Panc1 (cell line): Measurements from ENCODE around the gene TMEM98.
"Not testable (repeated sequence)": the region's sequence is repeated elsewhere in the genome, so short reads cannot be mapped to it uniquely, and the experiment has no call there.

ENCODE experiments used
- CTCF ChIP-seq: fragments of 450-650 bp; IDR thresholded peaks from 2 replicates; pipeline ENCODE4 v1.5.1; 2017; ENCODE audit warnings: mild to moderate bottlenecking
- POLR2AphosphoS5 ChIP-seq: IDR thresholded peaks from 2 replicates; pipeline ENCODE4 v1.6.1; 2012; ENCODE audit warnings: mild to moderate bottlenecking, low read depth, low read length, moderate library complexity
- TCF7L2 ChIP-seq: IDR thresholded peaks from 2 replicates; pipeline ENCODE4 v1.6.1; 2011; ENCODE audit warnings: mild to moderate bottlenecking, low read depth, low read length, inconsistent platforms
- TF ChIP-seq, protein P1 (sequence below), 2 experiments: IDR thresholded peaks; 2 replicates each; pipeline ENCODE4 v1.6.1; 2011 to 2012; ENCODE audit warnings: low read depth in 2 of 2, control low read depth in 1 of 2, low read length in 1 of 2, mild to moderate bottlenecking in 1 of 2, moderate library complexity in 1 of 2; ENCODE audit not compliant: insufficient read depth in 1 of 2

DNA sequence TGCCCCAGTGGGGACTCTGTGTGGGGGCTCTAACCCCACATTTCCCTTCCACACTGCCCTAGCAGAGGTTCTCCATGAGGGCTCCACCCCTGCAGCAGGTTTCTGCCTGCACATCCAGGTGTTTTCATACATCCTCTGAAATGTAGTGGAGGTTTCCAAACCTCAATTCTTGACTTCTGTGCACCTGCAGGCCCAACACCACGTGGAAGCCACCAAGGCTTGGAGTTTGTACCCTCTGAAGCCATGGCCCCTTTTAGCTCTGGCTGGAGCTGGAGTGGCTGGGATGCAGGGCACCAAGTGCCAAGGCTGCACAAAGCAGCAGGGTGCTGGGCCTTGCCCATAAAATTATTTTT lies 59.5 kb downstream of the TMEM98 start:
- not testable (repeated sequence) for TF ChIP-seq CTCF, POLR2AphosphoS5, TCF7L2
- TF ChIP-seq, protein P1, sequence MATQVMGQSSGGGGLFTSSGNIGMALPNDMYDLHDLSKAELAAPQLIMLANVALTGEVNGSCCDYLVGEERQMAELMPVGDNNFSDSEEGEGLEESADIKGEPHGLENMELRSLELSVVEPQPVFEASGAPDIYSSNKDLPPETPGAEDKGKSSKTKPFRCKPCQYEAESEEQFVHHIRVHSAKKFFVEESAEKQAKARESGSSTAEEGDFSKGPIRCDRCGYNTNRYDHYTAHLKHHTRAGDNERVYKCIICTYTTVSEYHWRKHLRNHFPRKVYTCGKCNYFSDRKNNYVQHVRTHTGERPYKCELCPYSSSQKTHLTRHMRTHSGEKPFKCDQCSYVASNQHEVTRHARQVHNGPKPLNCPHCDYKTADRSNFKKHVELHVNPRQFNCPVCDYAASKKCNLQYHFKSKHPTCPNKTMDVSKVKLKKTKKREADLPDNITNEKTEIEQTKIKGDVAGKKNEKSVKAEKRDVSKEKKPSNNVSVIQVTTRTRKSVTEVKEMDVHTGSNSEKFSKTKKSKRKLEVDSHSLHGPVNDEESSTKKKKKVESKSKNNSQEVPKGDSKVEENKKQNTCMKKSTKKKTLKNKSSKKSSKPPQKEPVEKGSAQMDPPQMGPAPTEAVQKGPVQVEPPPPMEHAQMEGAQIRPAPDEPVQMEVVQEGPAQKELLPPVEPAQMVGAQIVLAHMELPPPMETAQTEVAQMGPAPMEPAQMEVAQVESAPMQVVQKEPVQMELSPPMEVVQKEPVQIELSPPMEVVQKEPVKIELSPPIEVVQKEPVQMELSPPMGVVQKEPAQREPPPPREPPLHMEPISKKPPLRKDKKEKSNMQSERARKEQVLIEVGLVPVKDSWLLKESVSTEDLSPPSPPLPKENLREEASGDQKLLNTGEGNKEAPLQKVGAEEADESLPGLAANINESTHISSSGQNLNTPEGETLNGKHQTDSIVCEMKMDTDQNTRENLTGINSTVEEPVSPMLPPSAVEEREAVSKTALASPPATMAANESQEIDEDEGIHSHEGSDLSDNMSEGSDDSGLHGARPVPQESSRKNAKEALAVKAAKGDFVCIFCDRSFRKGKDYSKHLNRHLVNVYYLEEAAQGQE (IDR thresholded peaks at IDR 0.05; ENCODE audit: insufficient read depth in 1 of 2, low read depth in 2 of 2, low read length in 1 of 2), result not testable (repeated sequence)
